Measurements from ENCODE around the gene GAS6. TPM values are rescaled to one million over a fixed set of nuclear protein-coding genes. Genes with fewer than 3 reads are reported as not detected.

Gene GAS6
- total and polyA plus RNA-seq, 9 of the 15 experiments (the other 6 are each of a cell fraction or from before 2014, with no cell fraction given): 0.14 to 9.7 (median 4.7) TPM; not detected in 1

DNA sequence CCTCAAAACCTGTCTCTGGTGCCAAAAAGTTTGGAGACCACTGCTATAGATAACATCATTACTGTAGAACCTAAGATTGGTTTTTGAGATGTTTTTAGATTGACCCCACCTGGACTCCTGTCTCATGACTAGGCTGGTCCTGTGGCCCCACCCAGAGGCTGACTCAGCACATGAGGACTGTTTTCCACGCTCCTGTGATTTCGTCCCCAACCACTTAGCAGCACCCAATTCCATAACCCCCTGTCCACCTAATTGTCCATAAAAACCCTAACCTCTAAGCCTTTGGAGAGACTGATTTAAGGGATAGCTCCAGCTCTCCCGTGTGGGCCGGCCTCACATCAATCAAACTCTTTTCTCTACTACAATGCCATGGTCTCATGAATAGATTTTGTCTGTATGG, 25.6 kb upstream of the GAS6 start (continued):
- TF ChIP-seq, protein P1, sequence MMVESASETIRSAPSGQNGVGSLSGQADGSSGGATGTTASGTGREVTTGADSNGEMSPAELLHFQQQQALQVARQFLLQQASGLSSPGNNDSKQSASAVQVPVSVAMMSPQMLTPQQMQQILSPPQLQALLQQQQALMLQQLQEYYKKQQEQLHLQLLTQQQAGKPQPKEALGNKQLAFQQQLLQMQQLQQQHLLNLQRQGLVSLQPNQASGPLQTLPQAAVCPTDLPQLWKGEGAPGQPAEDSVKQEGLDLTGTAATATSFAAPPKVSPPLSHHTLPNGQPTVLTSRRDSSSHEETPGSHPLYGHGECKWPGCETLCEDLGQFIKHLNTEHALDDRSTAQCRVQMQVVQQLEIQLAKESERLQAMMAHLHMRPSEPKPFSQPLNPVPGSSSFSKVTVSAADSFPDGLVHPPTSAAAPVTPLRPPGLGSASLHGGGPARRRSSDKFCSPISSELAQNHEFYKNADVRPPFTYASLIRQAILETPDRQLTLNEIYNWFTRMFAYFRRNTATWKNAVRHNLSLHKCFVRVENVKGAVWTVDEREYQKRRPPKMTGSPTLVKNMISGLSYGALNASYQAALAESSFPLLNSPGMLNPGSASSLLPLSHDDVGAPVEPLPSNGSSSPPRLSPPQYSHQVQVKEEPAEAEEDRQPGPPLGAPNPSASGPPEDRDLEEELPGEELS (CRISPR knock-in tag; IDR thresholded peaks at IDR 0.05; ENCODE audit: borderline replicate concordance): no peak
- TF ChIP-seq, protein P2, sequence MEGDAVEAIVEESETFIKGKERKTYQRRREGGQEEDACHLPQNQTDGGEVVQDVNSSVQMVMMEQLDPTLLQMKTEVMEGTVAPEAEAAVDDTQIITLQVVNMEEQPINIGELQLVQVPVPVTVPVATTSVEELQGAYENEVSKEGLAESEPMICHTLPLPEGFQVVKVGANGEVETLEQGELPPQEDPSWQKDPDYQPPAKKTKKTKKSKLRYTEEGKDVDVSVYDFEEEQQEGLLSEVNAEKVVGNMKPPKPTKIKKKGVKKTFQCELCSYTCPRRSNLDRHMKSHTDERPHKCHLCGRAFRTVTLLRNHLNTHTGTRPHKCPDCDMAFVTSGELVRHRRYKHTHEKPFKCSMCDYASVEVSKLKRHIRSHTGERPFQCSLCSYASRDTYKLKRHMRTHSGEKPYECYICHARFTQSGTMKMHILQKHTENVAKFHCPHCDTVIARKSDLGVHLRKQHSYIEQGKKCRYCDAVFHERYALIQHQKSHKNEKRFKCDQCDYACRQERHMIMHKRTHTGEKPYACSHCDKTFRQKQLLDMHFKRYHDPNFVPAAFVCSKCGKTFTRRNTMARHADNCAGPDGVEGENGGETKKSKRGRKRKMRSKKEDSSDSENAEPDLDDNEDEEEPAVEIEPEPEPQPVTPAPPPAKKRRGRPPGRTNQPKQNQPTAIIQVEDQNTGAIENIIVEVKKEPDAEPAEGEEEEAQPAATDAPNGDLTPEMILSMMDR (IDR thresholded peaks at IDR 0.05 in 2 of 3, conservative IDR thresholded peaks at IDR 0.05 in 1 of 3; ENCODE audit: insufficient read depth in 2 of 3, low read depth in 1 of 3, low read length in 3 of 3): peak in 2 of 3 experiments; percentile 10 to 30; a peak in 2 of 6 replicates
- TF ChIP-seq CEBPG (CRISPR knock-in tag; IDR thresholded peaks at IDR 0.05): no peak
- no peak for TF ChIP-seq CEBPG (tag; conservative IDR thresholded peaks at IDR 0.05 in 1 of 2, IDR thresholded peaks at IDR 0.05 in 1 of 2)
- no peak for TF ChIP-seq RCOR1 (IDR thresholded peaks at IDR 0.05; ENCODE audit: borderline replicate concordance in 1 of 2, low read depth in 2 of 2, low read length in 2 of 2)
- no peak for TF ChIP-seq NFRKB (IDR thresholded peaks at IDR 0.05; ENCODE audit: low read depth)
- no peak for TF ChIP-seq NEUROD1 (IDR thresholded peaks at IDR 0.05; ENCODE audit: borderline replicate concordance, low read depth, low read length, partially characterized antibody)
- TF ChIP-seq HDAC6 (IDR thresholded peaks at IDR 0.05; ENCODE audit: low read depth, low read length): no peak
- TF ChIP-seq DACH1 (IDR thresholded peaks at IDR 0.05; ENCODE audit: partially characterized antibody): no peak
- no peak for TF ChIP-seq FOXJ2 (tag; IDR thresholded peaks at IDR 0.05)
- no peak for TF ChIP-seq MTA2 (IDR thresholded peaks at IDR 0.05; ENCODE audit: low read depth)
- TF ChIP-seq, protein P3, sequence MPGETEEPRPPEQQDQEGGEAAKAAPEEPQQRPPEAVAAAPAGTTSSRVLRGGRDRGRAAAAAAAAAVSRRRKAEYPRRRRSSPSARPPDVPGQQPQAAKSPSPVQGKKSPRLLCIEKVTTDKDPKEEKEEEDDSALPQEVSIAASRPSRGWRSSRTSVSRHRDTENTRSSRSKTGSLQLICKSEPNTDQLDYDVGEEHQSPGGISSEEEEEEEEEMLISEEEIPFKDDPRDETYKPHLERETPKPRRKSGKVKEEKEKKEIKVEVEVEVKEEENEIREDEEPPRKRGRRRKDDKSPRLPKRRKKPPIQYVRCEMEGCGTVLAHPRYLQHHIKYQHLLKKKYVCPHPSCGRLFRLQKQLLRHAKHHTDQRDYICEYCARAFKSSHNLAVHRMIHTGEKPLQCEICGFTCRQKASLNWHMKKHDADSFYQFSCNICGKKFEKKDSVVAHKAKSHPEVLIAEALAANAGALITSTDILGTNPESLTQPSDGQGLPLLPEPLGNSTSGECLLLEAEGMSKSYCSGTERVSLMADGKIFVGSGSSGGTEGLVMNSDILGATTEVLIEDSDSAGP (CRISPR knock-in tag; IDR thresholded peaks at IDR 0.05): no peak
- TF ChIP-seq MAFG (tag; conservative IDR thresholded peaks at IDR 0.05): peak; percentile 64
- TF ChIP-seq GATA2 (CRISPR knock-in tag; IDR thresholded peaks at IDR 0.05): no peak
- TF ChIP-seq ZNF316 (IDR thresholded peaks at IDR 0.05): peak; percentile 79
- no peak for TF ChIP-seq SP1 (CRISPR knock-in tag; IDR thresholded peaks at IDR 0.05)
- TF ChIP-seq C11orf30 (IDR thresholded peaks at IDR 0.05; ENCODE audit: low read depth): peak; percentile 69
- TF ChIP-seq FOXM1 (IDR thresholded peaks at IDR 0.05; ENCODE audit: low read depth): no peak
- no peak for TF ChIP-seq FOXM1 (CRISPR knock-in tag; IDR thresholded peaks at IDR 0.05; ENCODE audit: low read depth)
- TF ChIP-seq MAFK (IDR thresholded peaks at IDR 0.05; ENCODE audit: low read length): 0 out of 2 replicates have a peak, but pooled peaks have one; percentile 18

Data from K562 (cell line).